ENCODE data around the gene ALOX12.

GRCh38 chr17:7023576-7024401 is 27.9 kb downstream of the ALOX12 start:
- no peak for TF ChIP-seq CTCF (IDR thresholded peaks at IDR 0.05)
- peak in 1 of 2 donors; percentile 51 for TF ChIP-seq POLR2A (IDR thresholded peaks at IDR 0.05)
- TF ChIP-seq EP300 (IDR thresholded peaks at IDR 0.05) = peak in 1 of 2 donors; percentile 53

Measured in tibial nerve (tissue), 4 donors.